CD4-positive, alpha-beta T cell treated with Interleukin-4 for 1 hour (primary cell): Measurements from ENCODE around the gene OR1D2.
"Not testable (repeated sequence)": the region's sequence is repeated elsewhere in the genome, so short reads cannot be mapped to it uniquely, and the experiment has no call there.

Source experiments
- DNase-seq, 2 donors: peaks; one replicate each; pipeline ENCODE4 v3.0.0-alpha.2; 2020 to 2022

Gene OR1D2

GRCh38 chr17:3104322-3104721, at the start of gene OR1D2:
TSS of gene OR1D2 (minus strand) at chr17:3104422. CDS start at chr17:3092996, 11,426 bp downstream.
- no peak for DNase-seq

GRCh38 chr17:3137494-3137893, 33.3 kb upstream of the OR1D2 start:
- not testable (repeated sequence) for DNase-seq

- no peak for DNase-seq
These were observed 23.2 kb upstream of the OR1D2 start, which contains the start of gene OR1G1 for GRCh38 chr17:3127451-3127850. TSS of gene OR1G1 (minus strand) at chr17:3127551. CDS start at chr17:3127551, 0 bp downstream.

- not testable (repeated sequence) for DNase-seq
These were observed 30.4 kb downstream of the OR1D2 start for GRCh38 chr17:3073850-3074249.

GRCh38 chr17:3065192-3065591, 39.0 kb downstream of the OR1D2 start:
- peak in 1 of 2 donors; percentile 40 for DNase-seq

- DNase-seq = not testable (repeated sequence)
These were observed 40.7 kb downstream of the OR1D2 start, which contains the start of gene OR1D5 for GRCh38 chr17:3063507-3063906. TSS of gene OR1D5 (minus strand) at chr17:3063607. CDS start at chr17:3063607, 0 bp downstream.

GRCh38 chr17:3062824-3063377, 41.3 kb downstream of the OR1D2 start:
- not testable (repeated sequence) for DNase-seq

GRCh38 chr17:3054868-3055267, 49.4 kb downstream of the OR1D2 start:
- DNase-seq = not testable (repeated sequence)

- no peak for DNase-seq
These were observed 54.4 kb downstream of the OR1D2 start for GRCh38 chr17:3049705-3050295.

- peak; percentile 97 to 98 for DNase-seq
These were observed 55.3 kb downstream of the OR1D2 start for GRCh38 chr17:3048727-3049471.

- DNase-seq = no peak
These were observed 57.5 kb downstream of the OR1D2 start for GRCh38 chr17:3046753-3047152.

GRCh38 chr17:3043737-3044365, 60.4 kb downstream of the OR1D2 start:
- DNase-seq = no peak

GRCh38 chr17:3040882-3041281, 63.3 kb downstream of the OR1D2 start:
- DNase-seq = no peak

- peak; percentile 6 to 54 for DNase-seq
These were observed 64.5 kb downstream of the OR1D2 start for GRCh38 chr17:3039736-3040135.

GRCh38 chr17:3038941-3039340, 65.3 kb downstream of the OR1D2 start:
- DNase-seq = no peak
